ENCODE results near the gene DSE.
A peak's percentile ranks its signal among the peaks of the same experiment; 100 is the strongest.

Gene DSE

GRCh38 chr6:116419069-116419786 lies 48.5 kb downstream of the DSE start:
- DNase-seq = no peak

GRCh38 chr6:116420341-116420740 lies 49.6 kb downstream of the DSE start:
- no peak for DNase-seq

- DNase-seq = no peak
Observed at GRCh38 chr6:116422238-116422637, 51.5 kb downstream of the DSE start.

GRCh38 chr6:116424001-116424400 lies 53.3 kb downstream of the DSE start:
- DNase-seq = no peak

- DNase-seq = no peak
Observed at GRCh38 chr6:116426551-116426950, 55.8 kb downstream of the DSE start.

- no peak for DNase-seq
Observed at GRCh38 chr6:116429111-116429510, 58.4 kb downstream of the DSE start.

- no peak for DNase-seq
Observed at GRCh38 chr6:116430860-116431259, 60.1 kb downstream of the DSE start.

- DNase-seq = no peak
Observed at GRCh38 chr6:116431964-116432595, 61.3 kb downstream of the DSE start.

- DNase-seq = no peak
Observed at GRCh38 chr6:116433206-116433712, 62.5 kb downstream of the DSE start.

GRCh38 chr6:116434056-116434725 lies 63.4 kb downstream of the DSE start:
- no peak for DNase-seq

GRCh38 chr6:116436586-116436985 lies 65.8 kb downstream of the DSE start:
- DNase-seq = no peak

GRCh38 chr6:116437656-116438055 lies 66.9 kb downstream of the DSE start:
- no peak for DNase-seq

- no peak for DNase-seq
Observed at GRCh38 chr6:116438590-116439448, 68.1 kb downstream of the DSE start.

GRCh38 chr6:116439522-116440051 lies 68.8 kb downstream of the DSE start:
- no peak for DNase-seq

GRCh38 chr6:116443105-116443504 lies 72.4 kb downstream of the DSE start:
- DNase-seq = no peak

- DNase-seq = peak in 1 of 2 donors; percentile 12
Observed at GRCh38 chr6:116444092-116444491, 73.3 kb downstream of the DSE start.

- no peak for DNase-seq
Observed at GRCh38 chr6:116444575-116444974, 73.8 kb downstream of the DSE start.

GRCh38 chr6:116445102-116445501 lies 74.4 kb downstream of the DSE start:
- no peak for DNase-seq

GRCh38 chr6:116446399-116446798 lies 75.7 kb downstream of the DSE start:
- DNase-seq = no peak

- no peak for DNase-seq
Observed at GRCh38 chr6:116447052-116447451, 76.3 kb downstream of the DSE start.

GRCh38 chr6:116447496-116448011 lies 76.8 kb downstream of the DSE start:
- DNase-seq = no peak

GRCh38 chr6:116449565-116449964 lies 78.8 kb downstream of the DSE start:
- no peak for DNase-seq
